Activated naive CD4-positive, alpha-beta T cell (primary cell): ENCODE data around the gene FAM118B.
A peak's percentile ranks its signal among the peaks of the same experiment; 100 is the strongest.
"Not testable (repeated sequence)": the region's sequence is repeated elsewhere in the genome, so short reads cannot be mapped to it uniquely, and the experiment has no call there.

Experiments
- DNase-seq, 4 experiments: peaks; one replicate each; lab custom pipeline; 2025; lab: John Stamatoyannopoulos, UW

The FAM118B gene

GRCh38 chr11:126277322-126277721 is 65.7 kb downstream of the FAM118B start:
- no peak for DNase-seq

GRCh38 chr11:126277780-126278179 is 66.2 kb downstream of the FAM118B start:
- no peak for DNase-seq

GRCh38 chr11:126279191-126279590 is 67.6 kb downstream of the FAM118B start:
- no peak for DNase-seq

GRCh38 chr11:126280595-126280994 is 69.0 kb downstream of the FAM118B start:
- no peak for DNase-seq

GRCh38 chr11:126281245-126281644 is 69.7 kb downstream of the FAM118B start:
- no peak for DNase-seq

GRCh38 chr11:126281666-126282175 is 70.1 kb downstream of the FAM118B start:
- DNase-seq, result no peak

GRCh38 chr11:126282361-126282735 is 70.8 kb downstream of the FAM118B start:
- peak in 1 of 4 experiments; percentile 26 for DNase-seq

- peak in 3 of 4 experiments; percentile 17 to 52 (median 43) for DNase-seq
Measured at GRCh38 chr11:126282736-126283591, 71.4 kb downstream of the FAM118B start, which contains the start of gene TIRAP. Gene TIRAP (plus strand): TSS chr11:126283093. CDS start chr11:126290895, 7,802 bp downstream.

- DNase-seq, result peak; percentile 25 to 71 (median 58)
Measured at GRCh38 chr11:126284829-126285228, 73.2 kb downstream of the FAM118B start.

GRCh38 chr11:126288237-126288636 is 76.7 kb downstream of the FAM118B start:
- DNase-seq, result no peak

- DNase-seq, result no peak
Measured at GRCh38 chr11:126290887-126291286, 79.3 kb downstream of the FAM118B start.

GRCh38 chr11:126293726-126294125 is 82.1 kb downstream of the FAM118B start:
- DNase-seq, result no peak

GRCh38 chr11:126297004-126297403 is 85.4 kb downstream of the FAM118B start:
- no peak for DNase-seq

GRCh38 chr11:126303623-126304456 is 92.3 kb downstream of the FAM118B start, which contains the start of gene DCPS:
Gene DCPS (plus strand): TSS chr11:126304060. CDS start chr11:126304081, 21 bp downstream.
- peak; percentile 39 to 80 (median 61) for DNase-seq

GRCh38 chr11:126304457-126305075 is 93.0 kb downstream of the FAM118B start:
- no peak for DNase-seq

- DNase-seq, result no peak
Measured at GRCh38 chr11:126305699-126306098, 94.1 kb downstream of the FAM118B start.

- DNase-seq, result no peak
Measured at GRCh38 chr11:126307706-126308105, 96.1 kb downstream of the FAM118B start.

GRCh38 chr11:126308271-126308671 is 96.7 kb downstream of the FAM118B start:
- DNase-seq, result no peak

GRCh38 chr11:126308771-126309170 is 97.2 kb downstream of the FAM118B start:
- DNase-seq, result not testable (repeated sequence)

GRCh38 chr11:126310200-126310991 is 98.8 kb downstream of the FAM118B start:
- peak in 2 of 4 experiments; percentile 17 to 24 for DNase-seq

GRCh38 chr11:126310992-126311310 is 99.4 kb downstream of the FAM118B start:
- DNase-seq, result no peak
